ENCODE data around the gene MTMR3.

MTMR3 gene

DNA sequence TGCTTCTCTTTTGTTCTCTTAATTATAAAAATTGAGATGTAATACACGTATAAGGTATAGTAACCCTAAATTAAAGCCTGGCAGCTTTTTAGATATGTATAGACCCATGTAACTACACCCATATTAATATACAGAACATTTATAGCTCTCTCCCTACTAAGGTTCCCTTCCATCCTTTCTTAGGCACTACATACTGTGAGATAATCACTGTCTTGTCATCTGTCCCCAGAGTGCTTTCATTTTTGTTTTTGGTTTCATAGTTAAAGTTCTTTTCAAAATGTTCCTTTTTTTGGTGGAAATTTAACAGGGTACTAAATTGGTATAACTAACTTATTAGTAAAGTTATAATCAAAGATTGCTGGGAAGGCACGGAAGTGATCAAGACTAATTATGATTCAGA is 49.2 kb downstream of the MTMR3 start:
- TF ChIP-seq POLR2AphosphoS5 (IDR thresholded peaks at IDR 0.05; ENCODE audit: low read depth, low read length) (no peak), FOXP2 (optimal IDR thresholded peaks at IDR 0.05; ENCODE audit: borderline replicate concordance, extremely low read depth, extremely low read length, insufficient read depth) (no peak), SIN3A (IDR thresholded peaks at IDR 0.05; ENCODE audit: borderline replicate concordance, insufficient read depth, low read length) (no peak)

DNA sequence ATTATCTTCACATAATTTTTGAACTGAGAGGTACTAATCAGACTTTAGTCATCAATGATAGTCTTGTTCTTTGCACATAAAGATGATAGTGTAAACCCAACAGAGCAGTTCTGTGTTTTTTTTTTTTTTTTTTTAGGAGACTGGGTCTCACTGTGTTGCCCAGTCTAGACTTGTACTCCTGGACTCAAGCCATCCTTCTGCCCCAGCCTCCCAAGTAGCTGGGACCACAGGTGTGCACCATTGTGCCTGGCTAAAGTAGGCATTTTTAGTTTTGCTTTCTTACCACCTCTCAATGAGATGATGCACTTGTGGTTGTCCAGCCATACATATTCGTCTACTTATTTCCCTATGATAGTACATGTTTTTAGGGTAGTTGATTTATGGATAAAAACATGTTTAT is 50.6 kb downstream of the MTMR3 start:
- TF ChIP-seq FOXP2 (optimal IDR thresholded peaks at IDR 0.05; ENCODE audit: borderline replicate concordance, extremely low read depth, extremely low read length, insufficient read depth): no peak
- no peak for TF ChIP-seq POLR2AphosphoS5 (IDR thresholded peaks at IDR 0.05; ENCODE audit: low read depth, low read length)
- TF ChIP-seq SIN3A (IDR thresholded peaks at IDR 0.05; ENCODE audit: borderline replicate concordance, insufficient read depth, low read length): no peak
- TF ChIP-seq, protein P1, sequence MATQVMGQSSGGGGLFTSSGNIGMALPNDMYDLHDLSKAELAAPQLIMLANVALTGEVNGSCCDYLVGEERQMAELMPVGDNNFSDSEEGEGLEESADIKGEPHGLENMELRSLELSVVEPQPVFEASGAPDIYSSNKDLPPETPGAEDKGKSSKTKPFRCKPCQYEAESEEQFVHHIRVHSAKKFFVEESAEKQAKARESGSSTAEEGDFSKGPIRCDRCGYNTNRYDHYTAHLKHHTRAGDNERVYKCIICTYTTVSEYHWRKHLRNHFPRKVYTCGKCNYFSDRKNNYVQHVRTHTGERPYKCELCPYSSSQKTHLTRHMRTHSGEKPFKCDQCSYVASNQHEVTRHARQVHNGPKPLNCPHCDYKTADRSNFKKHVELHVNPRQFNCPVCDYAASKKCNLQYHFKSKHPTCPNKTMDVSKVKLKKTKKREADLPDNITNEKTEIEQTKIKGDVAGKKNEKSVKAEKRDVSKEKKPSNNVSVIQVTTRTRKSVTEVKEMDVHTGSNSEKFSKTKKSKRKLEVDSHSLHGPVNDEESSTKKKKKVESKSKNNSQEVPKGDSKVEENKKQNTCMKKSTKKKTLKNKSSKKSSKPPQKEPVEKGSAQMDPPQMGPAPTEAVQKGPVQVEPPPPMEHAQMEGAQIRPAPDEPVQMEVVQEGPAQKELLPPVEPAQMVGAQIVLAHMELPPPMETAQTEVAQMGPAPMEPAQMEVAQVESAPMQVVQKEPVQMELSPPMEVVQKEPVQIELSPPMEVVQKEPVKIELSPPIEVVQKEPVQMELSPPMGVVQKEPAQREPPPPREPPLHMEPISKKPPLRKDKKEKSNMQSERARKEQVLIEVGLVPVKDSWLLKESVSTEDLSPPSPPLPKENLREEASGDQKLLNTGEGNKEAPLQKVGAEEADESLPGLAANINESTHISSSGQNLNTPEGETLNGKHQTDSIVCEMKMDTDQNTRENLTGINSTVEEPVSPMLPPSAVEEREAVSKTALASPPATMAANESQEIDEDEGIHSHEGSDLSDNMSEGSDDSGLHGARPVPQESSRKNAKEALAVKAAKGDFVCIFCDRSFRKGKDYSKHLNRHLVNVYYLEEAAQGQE (IDR thresholded peaks at IDR 0.05; ENCODE audit: insufficient read depth in 1 of 2, low read depth in 2 of 2, low read length in 2 of 2): no peak
- TF ChIP-seq TAF1 (IDR thresholded peaks at IDR 0.05; ENCODE audit: borderline replicate concordance, insufficient read depth, low read length): no peak

DNA sequence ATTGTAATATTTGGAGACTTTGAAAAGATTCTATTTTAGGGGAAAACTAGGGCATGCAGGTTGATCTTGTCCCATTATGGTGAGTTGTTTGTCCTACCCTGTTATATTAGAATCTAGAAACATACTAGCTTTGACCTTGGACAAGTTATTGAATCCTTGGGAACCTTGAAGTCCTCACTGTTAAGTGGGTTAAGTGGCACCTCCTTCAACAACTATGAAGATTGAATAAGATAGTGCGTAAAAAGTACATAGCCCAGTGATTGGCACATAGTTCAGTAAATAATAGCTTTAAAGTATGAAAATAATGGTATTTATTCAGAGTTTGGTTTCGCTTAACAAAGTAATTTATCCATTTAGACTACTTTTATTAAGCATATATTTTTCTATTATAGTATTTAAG is 51.6 kb downstream of the MTMR3 start:
- TF ChIP-seq FOXP2 (optimal IDR thresholded peaks at IDR 0.05; ENCODE audit: borderline replicate concordance, extremely low read depth, extremely low read length, insufficient read depth): no peak
- TF ChIP-seq POLR2AphosphoS5 (IDR thresholded peaks at IDR 0.05; ENCODE audit: low read depth, low read length): no peak
- TF ChIP-seq, protein P1 (IDR thresholded peaks at IDR 0.05; ENCODE audit: insufficient read depth in 1 of 2, low read depth in 2 of 2, low read length in 2 of 2): no peak
- TF ChIP-seq TAF1 (IDR thresholded peaks at IDR 0.05; ENCODE audit: borderline replicate concordance, insufficient read depth, low read length): no peak

DNA sequence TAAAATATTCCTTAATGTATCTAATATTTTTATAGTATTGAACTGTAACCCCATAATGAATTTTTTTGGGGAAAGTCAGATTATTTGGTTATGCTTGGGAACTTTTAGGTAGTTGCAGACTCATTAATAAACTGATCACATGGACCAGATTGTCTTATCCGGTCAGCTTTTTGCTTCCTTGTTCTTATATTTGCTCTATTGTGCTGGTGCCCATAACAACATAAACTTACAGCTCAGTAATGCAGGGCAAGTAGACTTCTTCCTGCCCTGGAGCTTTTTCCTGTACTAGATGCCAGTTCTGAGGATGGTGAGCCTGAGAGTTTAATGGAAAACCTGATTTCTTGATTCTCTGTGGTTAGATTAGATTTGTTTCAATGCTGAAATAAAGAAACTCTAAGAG is 53.2 kb downstream of the MTMR3 start:
- no peak for TF ChIP-seq POLR2AphosphoS5 (IDR thresholded peaks at IDR 0.05; ENCODE audit: low read depth, low read length)

DNA sequence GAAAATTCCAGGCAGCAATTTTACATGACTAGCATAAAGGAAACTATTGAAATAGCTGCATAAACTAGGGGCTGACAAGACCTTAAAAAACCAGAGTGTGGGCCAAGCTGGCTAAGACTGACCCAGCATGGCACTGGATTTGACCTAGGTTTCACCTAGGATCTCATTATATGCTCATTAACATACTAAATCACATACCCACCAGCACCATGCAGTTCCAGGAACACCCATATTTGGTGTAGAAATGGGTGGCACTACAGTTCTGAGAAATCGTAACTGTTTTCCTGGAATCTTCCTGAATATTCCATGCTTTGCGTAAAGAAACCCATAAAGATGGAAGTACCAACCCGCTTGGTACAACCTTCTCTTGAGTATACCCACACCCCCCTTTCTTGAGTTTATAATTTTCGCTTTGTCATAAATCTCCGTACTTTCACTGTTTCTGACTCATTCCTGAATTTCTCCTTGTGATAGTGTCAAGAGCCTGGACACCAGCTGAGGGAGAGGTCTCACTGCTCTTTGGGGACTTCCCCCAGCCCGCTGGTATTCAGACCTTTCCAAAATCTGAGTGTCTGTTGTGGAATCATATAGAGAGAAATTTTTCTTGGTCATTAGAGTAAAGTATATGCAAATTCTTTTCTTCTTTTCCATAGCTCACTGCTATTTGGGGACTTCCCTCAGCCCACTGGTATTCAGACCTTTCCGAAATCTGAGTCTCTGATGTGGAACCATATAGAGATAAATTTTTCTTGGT is 55.1 kb downstream of the MTMR3 start:
- TF ChIP-seq, protein P1 (IDR thresholded peaks at IDR 0.05; ENCODE audit: insufficient read depth in 1 of 2, low read depth in 2 of 2, low read length in 2 of 2): no peak
- TF ChIP-seq SIN3A (IDR thresholded peaks at IDR 0.05; ENCODE audit: borderline replicate concordance, insufficient read depth, low read length) (no peak), TAF1 (IDR thresholded peaks at IDR 0.05; ENCODE audit: borderline replicate concordance, insufficient read depth, low read length) (no peak), POLR2AphosphoS5 (IDR thresholded peaks at IDR 0.05; ENCODE audit: low read depth, low read length) (no peak), FOXP2 (optimal IDR thresholded peaks at IDR 0.05; ENCODE audit: borderline replicate concordance, extremely low read depth, extremely low read length, insufficient read depth) (no peak)

DNA sequence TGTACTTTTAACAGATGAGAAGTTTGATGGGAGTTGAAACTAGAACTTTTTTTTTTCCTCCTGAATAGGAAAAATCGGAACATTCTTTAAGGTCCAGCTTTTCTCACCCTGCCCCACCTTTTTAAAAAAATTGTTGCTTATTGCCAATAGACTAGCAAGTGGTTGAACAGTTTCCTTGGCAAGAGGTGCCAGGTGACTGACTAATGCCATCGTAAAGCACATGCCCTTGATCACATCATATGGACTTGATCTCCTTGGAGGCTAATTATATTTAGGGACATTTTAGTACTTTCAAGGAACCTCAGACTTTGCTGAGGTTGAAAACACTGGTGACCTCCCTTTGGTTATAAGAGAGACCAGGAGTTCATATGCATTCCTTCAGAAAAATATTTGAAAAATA is 57.6 kb downstream of the MTMR3 start:
- TF ChIP-seq, protein P1 (IDR thresholded peaks at IDR 0.05; ENCODE audit: insufficient read depth in 1 of 2, low read depth in 2 of 2, low read length in 2 of 2): no peak
- no peak for TF ChIP-seq TAF1 (IDR thresholded peaks at IDR 0.05; ENCODE audit: borderline replicate concordance, insufficient read depth, low read length)
- no peak for TF ChIP-seq POLR2AphosphoS5 (IDR thresholded peaks at IDR 0.05; ENCODE audit: low read depth, low read length)

All from PFSK-1 (cell line).